ENCODE data around the gene TRIM33. TPM values are rescaled to one million over a fixed set of nuclear protein-coding genes. Genes with fewer than 3 reads are reported as not detected.

The TRIM33 gene
- total and polyA plus RNA-seq, 2 of the 13 experiments (the other 11 are each of a cell fraction or from before 2014, with no cell fraction given): 35.5 to 42.2 TPM

DNA sequence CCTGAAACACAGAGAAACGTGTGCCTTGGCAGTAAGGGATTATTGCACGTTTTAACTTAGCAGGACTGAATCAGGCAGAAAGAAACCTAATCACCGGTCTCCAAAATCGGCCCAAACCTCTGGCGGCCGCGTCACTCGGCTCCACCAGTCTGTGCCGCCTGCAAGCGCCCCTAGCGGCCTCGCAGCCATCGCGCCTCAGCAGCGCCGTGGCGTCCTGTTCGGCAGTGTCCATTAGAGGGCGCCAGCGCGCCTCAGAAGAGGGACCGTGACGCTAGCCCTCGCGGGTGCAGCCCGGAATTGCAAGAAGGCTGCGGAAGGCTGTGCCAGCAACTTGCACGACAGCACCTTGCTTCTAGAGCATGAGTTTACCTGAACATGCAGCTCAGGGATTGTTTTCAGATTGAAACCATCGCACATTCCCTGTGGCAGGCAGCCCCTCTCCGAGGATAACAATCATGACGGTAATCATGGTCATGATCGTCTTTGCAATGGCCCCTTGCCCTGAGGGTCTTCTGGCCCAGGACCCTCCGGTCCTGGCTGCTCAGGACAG is 164.4 kb downstream of the TRIM33 start (continued):
- TF ChIP-seq RAD51 (IDR thresholded peaks at IDR 0.05; ENCODE audit: borderline replicate concordance): no peak
- no peak for TF ChIP-seq ZNF30 (CRISPR knock-in tag; IDR thresholded peaks at IDR 0.05)
- TF ChIP-seq KDM3A (CRISPR knock-in tag; IDR thresholded peaks at IDR 0.05; ENCODE audit: low read depth): peak; percentile 99
- TF ChIP-seq ZNF430 (CRISPR knock-in tag; IDR thresholded peaks at IDR 0.05): no peak
- no peak for TF ChIP-seq RBFOX2 (IDR thresholded peaks at IDR 0.05; ENCODE audit: low read depth, low read length)
- TF ChIP-seq ZFP62 (CRISPR knock-in tag; IDR thresholded peaks at IDR 0.05): no peak
- no peak for TF ChIP-seq SYNCRIP (IDR thresholded peaks at IDR 0.05; ENCODE audit: insufficient read depth, low read depth, low read length)
- TF ChIP-seq ZZZ3 (CRISPR knock-in tag; IDR thresholded peaks at IDR 0.05; ENCODE audit: borderline replicate concordance): no peak
- TF ChIP-seq PTBP1 (IDR thresholded peaks at IDR 0.05; ENCODE audit: low read depth, low read length, poor library complexity, severe bottlenecking): peak; percentile 46
- TF ChIP-seq ZNF616 (CRISPR knock-in tag; IDR thresholded peaks at IDR 0.05; ENCODE audit: low read depth): no peak
- TF ChIP-seq ZNF496 (CRISPR knock-in tag; IDR thresholded peaks at IDR 0.05; ENCODE audit: insufficient replicate concordance): no peak
- no peak for TF ChIP-seq U2AF2 (IDR thresholded peaks at IDR 0.05; ENCODE audit: low read depth, low read length)
- TF ChIP-seq ZNF780A (CRISPR knock-in tag; IDR thresholded peaks at IDR 0.05): no peak
- peak; percentile 48; the same call in 1 of the 2 replicates for TF ChIP-seq MAZ (IDR thresholded peaks at IDR 0.05; ENCODE audit: borderline replicate concordance, low read depth, low read length)
- TF ChIP-seq MAZ (CRISPR knock-in tag; IDR thresholded peaks at IDR 0.05; ENCODE audit: low read depth): peak; percentile 63
- peak; percentile 66 for TF ChIP-seq ZNF781 (CRISPR knock-in tag; IDR thresholded peaks at IDR 0.05; ENCODE audit: borderline replicate concordance, not compliant biosample characterization)
- TF ChIP-seq MIER2 (CRISPR knock-in tag; IDR thresholded peaks at IDR 0.05): peak; percentile 78; the same call in 1 of the 2 replicates
- TF ChIP-seq, protein P1, sequence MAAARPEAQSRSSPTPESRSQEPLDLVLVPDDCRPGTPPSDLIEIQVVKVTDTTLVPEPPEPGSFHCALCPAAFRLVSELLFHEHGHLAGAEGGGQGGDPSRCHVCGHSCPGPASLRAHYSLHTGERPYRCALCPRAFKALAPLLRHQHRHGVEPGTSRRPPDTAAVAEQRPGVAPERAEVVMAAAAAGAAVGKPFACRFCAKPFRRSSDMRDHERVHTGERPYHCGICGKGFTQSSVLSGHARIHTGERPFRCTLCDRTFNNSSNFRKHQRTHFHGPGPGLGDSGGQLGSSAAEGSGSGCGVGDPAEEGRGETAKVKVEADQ (CRISPR knock-in tag; IDR thresholded peaks at IDR 0.05; ENCODE audit: borderline replicate concordance): 0 out of 2 replicates have a peak, but pooled peaks have one; percentile 51
- TF ChIP-seq ZNF558 (CRISPR knock-in tag; IDR thresholded peaks at IDR 0.05; ENCODE audit: borderline replicate concordance): no peak
- TF ChIP-seq HMG20B (CRISPR knock-in tag; conservative IDR thresholded peaks at IDR 0.05): no peak
- no peak for TF ChIP-seq ZNF552 (CRISPR knock-in tag; IDR thresholded peaks at IDR 0.05; ENCODE audit: borderline replicate concordance)
- TF ChIP-seq TOE1 (CRISPR knock-in tag; IDR thresholded peaks at IDR 0.05): no peak
- no peak for TF ChIP-seq AHR (CRISPR knock-in tag; IDR thresholded peaks at IDR 0.05)
- TF ChIP-seq FOSL1 (CRISPR knock-in tag; IDR thresholded peaks at IDR 0.05; ENCODE audit: borderline replicate concordance): no peak
- TF ChIP-seq, protein P2, sequence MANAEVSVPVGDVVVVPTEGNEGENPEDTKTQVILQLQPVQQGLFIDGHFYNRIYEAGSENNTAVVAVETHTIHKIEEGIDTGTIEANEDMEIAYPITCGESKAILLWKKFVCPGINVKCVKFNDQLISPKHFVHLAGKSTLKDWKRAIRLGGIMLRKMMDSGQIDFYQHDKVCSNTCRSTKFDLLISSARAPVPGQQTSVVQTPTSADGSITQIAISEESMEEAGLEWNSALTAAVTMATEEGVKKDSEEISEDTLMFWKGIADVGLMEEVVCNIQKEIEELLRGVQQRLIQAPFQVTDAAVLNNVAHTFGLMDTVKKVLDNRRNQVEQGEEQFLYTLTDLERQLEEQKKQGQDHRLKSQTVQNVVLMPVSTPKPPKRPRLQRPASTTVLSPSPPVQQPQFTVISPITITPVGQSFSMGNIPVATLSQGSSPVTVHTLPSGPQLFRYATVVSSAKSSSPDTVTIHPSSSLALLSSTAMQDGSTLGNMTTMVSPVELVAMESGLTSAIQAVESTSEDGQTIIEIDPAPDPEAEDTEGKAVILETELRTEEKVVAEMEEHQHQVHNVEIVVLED (CRISPR knock-in tag; IDR thresholded peaks at IDR 0.05; ENCODE audit: borderline replicate concordance): peak; percentile 69; the same call in 1 of the 2 replicates
- TF ChIP-seq THAP11 (CRISPR knock-in tag; IDR thresholded peaks at IDR 0.05): peak; percentile 77
- TF ChIP-seq ZBTB20 (CRISPR knock-in tag; IDR thresholded peaks at IDR 0.05; ENCODE audit: borderline replicate concordance, low read depth): no peak
- TF ChIP-seq EHMT2 (IDR thresholded peaks at IDR 0.05; ENCODE audit: borderline replicate concordance, low read depth, low read length): no peak
- no peak for TF ChIP-seq RARG (CRISPR knock-in tag; IDR thresholded peaks at IDR 0.05; ENCODE audit: low read depth)
- TF ChIP-seq ZNF614 (CRISPR knock-in tag; IDR thresholded peaks at IDR 0.05; ENCODE audit: borderline replicate concordance): peak; percentile 83; the same call in 1 of the 2 replicates
- TF ChIP-seq ONECUT2 (CRISPR knock-in tag; IDR thresholded peaks at IDR 0.05): no peak
